AG09319 (cell line): ENCODE results near the gene IL27RA.
A peak's percentile ranks its signal among the peaks of the same experiment; 100 is the strongest.

Experiments
- DNase-seq: peaks from one replicate; pipeline ENCODE4 v3.0.0-alpha.2; 2010; ENCODE audit warnings: low read depth; ENCODE audit errors: extremely low read depth
- CTCF ChIP-seq: IDR thresholded peaks from 2 replicates; pipeline ENCODE4 v1.5.1; 2011; ENCODE audit warnings: low read depth, mild to moderate bottlenecking, inconsistent platforms, low read length, moderate library complexity

IL27RA gene

GRCh38 chr19:14063105-14063504 lies 31.5 kb downstream of the IL27RA start:
- no peak for TF ChIP-seq CTCF
- no peak for DNase-seq

- no peak for DNase-seq
- no peak for TF ChIP-seq CTCF
Observed at GRCh38 chr19:14066134-14066533, 34.6 kb downstream of the IL27RA start.

- no peak for TF ChIP-seq CTCF
- DNase-seq = no peak
Observed at GRCh38 chr19:14070268-14071050, 38.9 kb downstream of the IL27RA start.

- TF ChIP-seq CTCF = no peak; the same call in 1 of the 2 replicates
- DNase-seq = no peak
Observed at GRCh38 chr19:14072535-14073260, 41.1 kb downstream of the IL27RA start, which contains the start of gene MISP3. Gene MISP3, plus strand, starts transcription at chr19:14072786. Its CDS starts 524 bp downstream, at chr19:14073310.

GRCh38 chr19:14073261-14073924 lies 41.8 kb downstream of the IL27RA start:
- peak; percentile 25 for TF ChIP-seq CTCF
- DNase-seq = no peak

- TF ChIP-seq CTCF = no peak
- DNase-seq = no peak
Observed at GRCh38 chr19:14073925-14074838, 42.6 kb downstream of the IL27RA start.
